HG02970 (cell line): ENCODE data around the gene JAM2.
"Not testable (repeated sequence)": the region's sequence is repeated elsewhere in the genome, so short reads cannot be mapped to it uniquely, and the experiment has no call there.

Experiments used
- ATAC-seq: cut with Tn5 transposase; IDR thresholded peaks from one replicate; pipeline ENCODE4 v1.9.1; 2021; ENCODE audit warnings: mild to moderate bottlenecking, moderate library complexity, moderate number of reproducible peaks; ENCODE audit not compliant: unreplicated experiment, low FRiP score

The JAM2 gene

GRCh38 chr21:25640943-25641292, 1.9 kb downstream of the JAM2 start:
- ATAC-seq, result no peak

GRCh38 chr21:25643486-25643885, 4.4 kb downstream of the JAM2 start:
- ATAC-seq, result no peak

- no peak for ATAC-seq
Measured at GRCh38 chr21:25646474-25646873, 7.4 kb downstream of the JAM2 start.

GRCh38 chr21:25647647-25648046, 8.6 kb downstream of the JAM2 start:
- ATAC-seq, result no peak

GRCh38 chr21:25649146-25649545, 10.1 kb downstream of the JAM2 start:
- no peak for ATAC-seq

GRCh38 chr21:25656412-25656811, 17.4 kb downstream of the JAM2 start:
- no peak for ATAC-seq

GRCh38 chr21:25657140-25657539, 18.1 kb downstream of the JAM2 start:
- no peak for ATAC-seq

- ATAC-seq, result no peak
Measured at GRCh38 chr21:25658427-25659035, 19.5 kb downstream of the JAM2 start.

- no peak for ATAC-seq
Measured at GRCh38 chr21:25660233-25660632, 21.2 kb downstream of the JAM2 start.

GRCh38 chr21:25664491-25664931, 25.5 kb downstream of the JAM2 start:
- no peak for ATAC-seq

GRCh38 chr21:25670726-25671125, 31.7 kb downstream of the JAM2 start:
- no peak for ATAC-seq

- no peak for ATAC-seq
Measured at GRCh38 chr21:25676451-25676850, 37.4 kb downstream of the JAM2 start.

GRCh38 chr21:25682382-25682781, 43.3 kb downstream of the JAM2 start:
- ATAC-seq, result no peak

GRCh38 chr21:25687787-25688186, 48.7 kb downstream of the JAM2 start:
- ATAC-seq, result no peak

GRCh38 chr21:25688275-25689155, 49.5 kb downstream of the JAM2 start:
- no peak for ATAC-seq

GRCh38 chr21:25689226-25689625, 50.2 kb downstream of the JAM2 start:
- no peak for ATAC-seq

GRCh38 chr21:25691976-25692375, 52.9 kb downstream of the JAM2 start:
- no peak for ATAC-seq

- ATAC-seq, result not testable (repeated sequence)
Measured at GRCh38 chr21:25695461-25695860, 56.4 kb downstream of the JAM2 start.

GRCh38 chr21:25700741-25701140, 61.7 kb downstream of the JAM2 start:
- no peak for ATAC-seq

GRCh38 chr21:25701529-25701928, 62.5 kb downstream of the JAM2 start:
- ATAC-seq, result no peak

GRCh38 chr21:25708467-25709065, 69.5 kb downstream of the JAM2 start:
- ATAC-seq, result no peak
